ENCODE measurements around the gene STX1B.
"Not testable (repeated sequence)": the region's sequence is repeated elsewhere in the genome, so short reads cannot be mapped to it uniquely, and the experiment has no call there.

The STX1B gene

GRCh38 chr16:30949650-30950515 lies 60.6 kb downstream of the STX1B start:
- DNase-seq = no peak

- no peak for DNase-seq
Measured at GRCh38 chr16:30948667-30949649, 61.5 kb downstream of the STX1B start, which contains the start of gene ORAI3. TSS of gene ORAI3 (plus strand) at chr16:30949068. CDS start at chr16:30949290, 222 bp downstream.

DNA sequence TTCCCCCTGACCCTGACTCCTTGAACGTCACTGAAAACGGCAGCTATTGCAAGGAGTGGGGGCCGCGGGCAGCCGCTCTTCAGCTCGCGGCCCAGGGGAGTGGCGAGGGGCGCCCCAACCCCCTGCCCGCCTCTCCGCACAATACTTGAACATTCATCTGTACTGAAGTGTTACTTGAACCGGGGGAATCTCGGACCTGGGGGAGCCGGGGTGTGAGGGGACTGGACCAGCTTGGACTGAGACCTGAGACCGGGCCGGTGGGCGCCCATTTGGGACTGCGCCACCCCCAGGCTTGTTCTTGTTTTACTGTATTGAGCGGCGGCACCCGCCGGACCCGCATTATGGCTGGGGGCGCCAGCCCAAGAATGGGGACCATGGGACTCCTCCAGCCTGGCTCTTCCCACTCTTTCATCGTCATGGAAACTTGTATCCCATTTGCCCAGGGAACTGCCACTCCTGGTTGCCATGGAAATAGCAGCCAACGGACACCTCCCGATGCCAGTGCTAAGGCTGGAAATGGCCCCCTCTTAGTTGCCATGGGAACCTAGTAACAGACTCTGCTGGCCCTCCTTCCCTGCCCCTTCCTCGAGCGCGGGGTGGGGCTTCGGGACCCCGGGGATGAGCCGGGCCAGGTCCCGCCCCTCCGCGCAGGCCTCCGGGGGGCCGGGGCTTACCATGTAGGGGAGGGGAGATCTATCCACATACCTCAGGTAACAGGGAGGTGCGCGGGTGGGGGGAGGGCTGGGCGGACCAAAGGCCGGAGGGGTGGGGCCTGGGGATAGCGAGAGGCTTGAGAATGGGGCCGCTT lies 62.4 kb downstream of the STX1B start:
- no peak for DNase-seq

DNA sequence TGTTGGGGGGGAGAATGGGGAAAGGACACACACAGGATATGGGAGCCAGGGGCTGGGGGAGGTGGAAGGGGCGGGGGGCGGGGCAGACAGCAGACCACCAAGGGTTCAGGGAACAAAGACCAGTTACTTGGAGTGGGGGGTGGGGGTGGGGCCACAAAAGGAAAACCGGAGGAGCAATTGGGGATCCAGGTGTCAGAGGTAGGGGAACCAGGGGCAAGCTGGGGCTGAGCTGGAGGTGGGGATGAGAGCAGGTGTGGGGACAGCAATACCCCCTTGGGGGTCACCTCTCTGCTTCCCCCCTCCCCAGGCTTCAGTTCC lies 62.9 kb downstream of the STX1B start:
- DNase-seq = no peak

- no peak for DNase-seq
Measured at GRCh38 chr16:30946671-30947540, 63.5 kb downstream of the STX1B start.

- DNase-seq = no peak
Measured at GRCh38 chr16:30944352-30944751, 66.1 kb downstream of the STX1B start.

DNA sequence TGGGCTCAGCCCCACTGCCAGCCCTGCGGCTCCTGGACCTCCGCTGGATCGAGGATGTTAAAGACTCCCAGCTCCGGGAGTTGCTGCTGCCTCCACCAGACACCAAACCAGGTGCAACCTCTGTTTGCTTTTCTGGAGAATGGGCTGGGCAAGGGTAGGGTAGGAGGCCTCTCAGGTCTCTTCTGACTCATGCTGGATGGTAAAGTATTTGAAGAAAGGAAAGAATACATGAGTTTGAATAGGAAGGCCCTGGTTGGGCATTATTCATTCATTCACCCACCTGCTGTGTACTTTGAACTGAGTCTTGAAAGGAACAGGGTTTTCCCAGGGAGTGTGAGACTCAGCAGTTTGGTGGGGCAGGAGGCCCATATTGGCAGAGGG lies 68.0 kb downstream of the STX1B start:
- DNase-seq = no peak

- DNase-seq = peak; percentile 48 to 49
Measured at GRCh38 chr16:30941600-30942425, 68.6 kb downstream of the STX1B start.

GRCh38 chr16:30939571-30939970 lies 70.9 kb downstream of the STX1B start:
- DNase-seq = not testable (repeated sequence)
